CD4-positive, alpha-beta T cell treated with Interleukin-21 for 1 hour (primary cell): ENCODE data around the gene DLL1.
"Not testable (repeated sequence)": the region's sequence is repeated elsewhere in the genome, so short reads cannot be mapped to it uniquely, and the experiment has no call there.

Experiments
- DNase-seq: peaks from one replicate; pipeline ENCODE4 v3.0.0-alpha.2; 2020

Gene DLL1

GRCh38 chr6:170290296-170291128 is at the start of gene DLL1:
DLL1 (minus strand) TSS chr6:170291078; CDS start chr6:170290139, 939 bp downstream.
- DNase-seq = no peak

- DNase-seq = not testable (repeated sequence)
These were observed 44.3 kb upstream of the DLL1 start for GRCh38 chr6:170335199-170335598.

- no peak for DNase-seq
These were observed 38.4 kb upstream of the DLL1 start for GRCh38 chr6:170329321-170329720.

DNA sequence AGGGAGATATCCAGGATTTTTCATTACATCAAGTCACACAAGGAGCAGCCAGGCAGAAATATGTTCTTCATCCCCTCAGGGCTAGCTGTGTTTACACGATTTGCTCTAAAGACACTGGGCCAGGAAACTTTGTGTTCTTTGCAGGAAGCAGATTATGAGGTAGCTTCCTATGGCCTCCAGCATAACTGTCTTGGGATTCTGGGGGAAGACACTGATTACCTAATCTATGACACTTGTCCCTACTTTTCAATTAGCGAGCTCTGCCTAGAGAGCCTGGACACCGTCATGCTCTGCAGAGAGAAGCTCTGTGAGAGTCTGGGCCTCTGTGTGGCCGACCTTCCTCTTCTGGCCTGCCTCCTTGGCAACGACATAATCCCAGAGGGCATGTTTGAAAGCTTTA is 26.8 kb upstream of the DLL1 start:
- DNase-seq = no peak

DNA sequence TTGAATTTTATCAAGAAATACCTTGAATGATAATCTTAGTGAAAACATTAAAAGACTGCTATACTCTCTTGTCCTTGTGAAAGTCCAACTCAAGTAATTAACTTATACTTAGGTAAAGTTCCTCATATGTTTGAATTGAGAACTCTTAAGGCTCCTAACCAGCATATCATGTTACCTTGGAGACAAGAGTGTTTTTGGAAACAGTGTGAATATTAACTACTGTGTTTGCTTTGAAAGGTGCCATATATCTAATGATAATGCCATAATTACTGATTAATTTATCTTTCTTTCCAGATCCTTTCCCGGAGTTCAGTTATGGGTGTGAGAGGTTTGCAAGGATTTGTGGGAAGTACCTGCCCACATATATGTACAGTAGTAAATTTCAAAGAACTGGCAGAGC is 26.2 kb upstream of the DLL1 start:
- DNase-seq = no peak

- DNase-seq = no peak
These were observed 25.2 kb upstream of the DLL1 start for GRCh38 chr6:170316071-170316470.

DNA sequence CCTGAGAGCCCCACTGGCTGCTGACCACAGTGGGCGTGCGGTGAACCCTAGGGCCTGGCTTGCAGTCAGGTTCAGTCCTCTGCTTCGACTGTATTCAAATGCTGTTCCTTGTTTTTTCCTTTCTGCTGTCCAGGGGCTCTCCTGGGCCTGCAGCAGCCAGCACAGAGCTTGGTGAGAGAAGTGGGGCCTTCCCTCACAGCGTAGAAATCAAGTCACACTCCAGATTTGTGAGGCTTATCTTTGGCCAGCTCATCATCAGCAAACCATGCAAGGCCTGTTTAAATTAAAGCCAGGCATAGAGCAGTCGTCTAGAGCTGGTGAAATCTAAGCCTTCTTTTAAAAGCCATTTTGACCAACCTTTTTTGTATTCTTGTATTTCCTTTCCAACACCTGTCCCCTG is 24.1 kb upstream of the DLL1 start:
- no peak for DNase-seq

- DNase-seq = no peak
These were observed 22.9 kb upstream of the DLL1 start for GRCh38 chr6:170313716-170314295.

GRCh38 chr6:170312876-170313275 is 22.0 kb upstream of the DLL1 start:
- no peak for DNase-seq

DNA sequence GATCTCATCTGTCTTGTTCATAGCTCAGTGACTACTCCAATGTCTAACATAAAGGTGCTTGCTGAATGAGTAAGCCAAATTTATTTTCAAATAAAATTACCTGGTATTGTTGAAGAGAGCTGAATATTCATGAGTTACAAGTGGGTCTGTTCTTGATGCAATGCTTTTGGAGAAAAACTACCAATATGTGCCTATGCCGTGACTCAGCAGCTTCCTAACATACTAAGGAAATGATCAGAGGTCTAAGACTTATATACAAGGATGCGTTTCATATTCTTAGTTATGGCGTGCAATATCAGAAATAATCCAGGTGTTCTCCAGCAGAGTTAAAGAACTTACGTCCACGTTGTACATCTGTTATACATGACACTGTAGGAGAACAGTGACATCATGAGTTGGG is 20.8 kb upstream of the DLL1 start:
- no peak for DNase-seq

- DNase-seq = no peak
These were observed 17.9 kb upstream of the DLL1 start for GRCh38 chr6:170308761-170309160.

GRCh38 chr6:170307080-170307545 is 16.2 kb upstream of the DLL1 start:
- DNase-seq = no peak

DNA sequence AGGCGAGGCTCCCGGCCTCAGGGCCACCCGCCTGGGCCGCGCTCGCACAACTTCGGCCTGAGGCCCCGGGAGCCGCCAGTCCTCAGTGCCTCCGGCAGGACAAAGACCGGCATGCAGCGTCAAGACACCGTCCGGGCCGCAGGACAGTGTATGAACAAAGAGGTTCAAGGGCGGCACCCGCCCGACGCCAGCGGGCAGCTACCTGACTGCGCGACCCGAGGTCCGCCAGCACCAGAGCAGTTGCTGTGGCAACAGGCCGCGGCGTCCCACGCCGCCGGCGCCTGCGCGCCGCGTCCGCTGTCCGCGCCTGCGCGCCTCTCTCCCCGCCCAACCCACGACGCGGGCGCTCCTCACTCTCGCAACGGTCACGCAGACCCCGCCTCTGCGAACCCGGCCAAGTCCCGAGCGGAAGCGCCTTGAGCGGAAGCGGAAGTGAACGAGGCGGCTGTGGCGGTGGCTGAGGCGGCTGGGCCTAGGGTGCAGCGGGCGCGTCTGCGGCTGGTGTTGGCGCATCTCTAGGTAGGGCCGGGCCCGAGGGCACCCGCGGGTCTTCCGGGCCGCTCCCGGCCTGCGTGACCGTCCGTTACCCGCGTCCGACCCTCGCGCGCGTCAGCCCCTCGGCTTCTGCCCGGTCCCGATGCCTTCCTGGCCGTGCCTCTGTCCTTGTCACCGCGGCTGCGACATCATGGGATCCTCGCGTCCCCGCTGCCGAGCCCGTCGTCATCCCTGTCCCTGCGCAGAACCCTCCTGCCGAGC is 15.6 kb upstream of the DLL1 start, which contains the start of gene FAM120B:
TSS of gene FAM120B (plus strand) at position 435 of the 756 bp plus-strand sequence. CDS start 10,633 bp downstream, outside the sequence.
- peak; percentile 97 for DNase-seq

- DNase-seq = no peak
These were observed 15.0 kb upstream of the DLL1 start for GRCh38 chr6:170305805-170306323.

GRCh38 chr6:170301184-170301583 is 10.3 kb upstream of the DLL1 start:
- no peak for DNase-seq

- no peak for DNase-seq
These were observed 7.8 kb upstream of the DLL1 start for GRCh38 chr6:170298688-170299087.

- no peak for DNase-seq
These were observed 6.9 kb upstream of the DLL1 start for GRCh38 chr6:170297576-170298330.

DNA sequence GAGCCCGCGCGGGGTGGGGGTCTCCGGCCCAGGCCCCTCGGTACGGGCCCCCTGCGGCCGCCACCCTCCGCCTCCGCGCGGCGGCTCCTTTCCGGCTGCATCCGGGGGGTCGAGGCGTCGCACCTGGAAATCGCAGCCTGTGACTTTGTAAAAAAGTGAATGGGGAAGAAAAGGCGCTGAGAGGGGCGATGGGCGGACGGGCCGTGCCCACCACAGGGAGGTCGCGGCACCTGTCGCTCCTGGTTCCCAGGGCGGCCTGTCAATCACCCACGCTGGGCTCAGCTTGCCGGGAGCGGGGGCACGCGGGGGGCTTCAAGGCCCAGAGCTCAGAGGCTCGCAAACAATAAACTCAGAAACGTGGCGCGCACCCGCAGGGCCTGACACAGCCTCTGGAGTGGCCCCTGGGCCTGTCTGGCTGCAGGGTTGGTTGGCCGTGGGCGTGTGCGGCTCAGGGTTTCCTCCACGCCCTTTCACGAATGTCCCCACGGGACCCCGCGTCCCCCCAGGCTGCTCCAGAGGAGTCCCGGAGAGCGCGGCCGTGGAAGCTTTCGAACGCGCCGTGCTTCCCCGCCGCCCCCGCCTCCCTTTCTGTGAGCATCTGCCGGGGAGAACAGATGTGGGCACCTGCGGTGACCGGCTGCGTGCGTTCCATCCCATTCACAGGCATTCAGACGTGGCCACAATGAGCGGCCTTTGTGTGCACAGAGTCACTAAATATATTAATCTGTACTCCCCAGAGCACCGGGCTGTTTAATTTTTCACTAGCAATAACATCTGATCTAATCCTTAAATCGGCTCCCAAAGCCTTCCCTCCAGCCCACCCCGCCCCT is 6.1 kb upstream of the DLL1 start:
- no peak for DNase-seq

DNA sequence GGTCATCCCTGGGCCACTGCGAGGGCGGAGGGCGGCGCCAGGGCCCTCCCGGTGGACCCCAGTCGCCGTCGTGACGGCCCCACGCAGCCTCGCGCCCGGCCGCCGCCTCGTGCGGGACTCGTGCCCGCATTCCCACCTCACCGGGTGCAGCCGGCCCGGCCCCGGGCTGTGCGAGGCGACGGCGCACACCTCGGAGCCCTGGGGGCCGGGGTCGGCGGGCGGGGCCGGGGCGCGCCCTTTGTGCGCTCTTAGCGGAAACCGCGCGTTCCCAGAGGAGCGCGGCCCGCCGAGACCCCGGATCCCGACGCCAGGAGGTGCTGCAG is 5.5 kb upstream of the DLL1 start:
- no peak for DNase-seq

DNA sequence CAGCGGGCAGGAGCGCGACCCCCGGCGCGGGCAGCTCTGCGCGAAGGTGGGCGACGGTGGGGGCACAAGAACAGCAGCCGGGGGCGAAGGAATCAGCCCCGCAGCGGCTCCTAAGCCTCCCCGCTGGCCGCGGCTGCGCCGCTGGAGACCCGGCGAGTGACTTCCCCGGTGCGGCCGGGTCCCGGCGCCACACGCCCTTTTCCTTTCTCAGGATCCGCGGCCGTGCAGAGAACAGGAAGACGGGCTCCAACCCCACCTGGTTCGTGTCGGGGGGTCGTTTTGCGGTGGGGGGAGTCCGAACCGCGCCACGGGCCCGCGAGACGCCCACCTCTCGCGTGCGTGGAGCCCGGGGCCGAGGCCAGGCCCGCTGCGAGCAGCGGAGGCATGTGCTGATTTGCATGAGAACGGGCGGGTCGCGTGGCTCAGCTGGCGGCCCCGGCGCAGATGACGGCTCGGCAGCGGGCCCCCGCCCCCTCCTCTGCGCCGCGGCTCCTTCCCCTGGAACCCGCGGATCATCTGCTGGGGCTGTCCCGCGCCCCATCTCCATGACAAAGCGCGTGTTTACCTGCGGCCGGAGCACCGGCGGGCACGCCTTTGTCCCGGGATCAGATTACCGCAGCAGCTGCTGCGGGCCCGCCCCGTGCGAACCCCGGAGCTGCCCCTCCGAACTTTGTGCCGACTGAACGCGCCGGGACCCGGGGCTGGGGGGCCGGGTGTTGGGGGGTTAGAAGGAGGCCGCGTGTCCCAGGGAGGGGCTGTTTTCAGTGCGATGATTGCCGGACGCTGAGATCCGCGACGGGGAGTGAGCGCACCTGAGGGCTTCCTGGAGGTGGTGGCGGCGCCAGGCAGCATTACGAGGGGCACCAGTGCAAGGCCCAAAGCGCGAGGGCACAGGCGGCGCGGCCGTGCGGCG is 4.9 kb upstream of the DLL1 start:
- no peak for DNase-seq
